Panc1 (cell line): Measurements from ENCODE around the gene FILIP1L. TPM values are rescaled to one million over a fixed set of nuclear protein-coding genes. Genes with fewer than 3 reads are reported as not detected.

Source experiments
- ATAC-seq: fragments of 200-7000 bp; cut with Tn5 transposase; 2 replicates; pipeline ENCODE4 v1.9.1; 2020; ENCODE audit warnings: mild to moderate bottlenecking, moderate library complexity
- BruUV-seq: library from RNA; stranded (reverse); fragments of 400-500 nt; replicated peaks from 2 replicates; lab custom pipeline; 2021; lab: Mats Ljungman, UMichigan
- CTCF ChIA-PET: fragments of 300-600 bp; sonication (Branson Sonifier 250); formaldehyde crosslinking; loops from one replicate; lab custom pipeline; 2022; ENCODE audit warnings: antibody characterized with exemption; lab: Charles Lee
- POLR2A ChIA-PET: fragments of 300-600 bp; sonication (Branson Sonifier 250); formaldehyde crosslinking; loops from one replicate; lab custom pipeline; 2022; ENCODE audit warnings: antibody characterized with exemption; lab: Charles Lee
- DNase-seq: peaks from one replicate; pipeline ENCODE4 v3.0.0-alpha.2; 2010; ENCODE audit warnings: low read depth, low spot score
- H3K27ac ChIP-seq: 2 replicates; pipeline ENCODE4 v1.5.1; 2011; ENCODE audit warnings: mild to moderate bottlenecking, low read length, inconsistent platforms
- H3K27me3 ChIP-seq: fragments of 200-500 bp; sonication (Bioruptor generic); 2 replicates; pipeline ENCODE4 v1.6.0; 2014; ENCODE audit warnings: low read length, inconsistent platforms; ENCODE audit not compliant: control insufficient read depth, insufficient read depth
- H3K36me3 ChIP-seq: fragments of 200-500 bp; sonication (Bioruptor generic); 2 replicates; pipeline ENCODE4 v1.5.1; 2014; ENCODE audit warnings: inconsistent platforms, mild to moderate bottlenecking, low read length, moderate library complexity; ENCODE audit not compliant: control insufficient read depth, insufficient read depth
- H3K4me1 ChIP-seq: 2 replicates; pipeline ENCODE4 v1.5.1; 2011; ENCODE audit warnings: inconsistent platforms, mild to moderate bottlenecking, low read length, moderate library complexity; ENCODE audit not compliant: control insufficient read depth, insufficient read depth
- H3K4me3 ChIP-seq, 2 experiments: 2 replicates each; pipeline ENCODE4 v1.5.1; 2011 to 2012; ENCODE audit warnings: low read depth in 2 of 2, low read length in 2 of 2, mild to moderate bottlenecking in 2 of 2, inconsistent platforms in 1 of 2, moderate library complexity in 1 of 2
- H3K9me3 ChIP-seq: fragments of 200-500 bp; sonication (Bioruptor generic); 2 replicates; pipeline ENCODE4 v1.5.1; 2014; ENCODE audit warnings: low read depth, mild to moderate bottlenecking, inconsistent platforms, low read length, moderate library complexity; ENCODE audit not compliant: control insufficient read depth, insufficient read depth
- POLR2AphosphoS5 ChIP-seq: IDR thresholded peaks from 2 replicates; pipeline ENCODE4 v1.6.1; 2012; ENCODE audit warnings: mild to moderate bottlenecking, low read depth, low read length, moderate library complexity
- SIN3A ChIP-seq: IDR thresholded peaks from 2 replicates; pipeline ENCODE4 v1.6.1; 2012; ENCODE audit warnings: low read depth, mild to moderate bottlenecking, low read length, moderate library complexity, borderline replicate concordance; ENCODE audit not compliant: insufficient read depth
- TCF7L2 ChIP-seq: IDR thresholded peaks from 2 replicates; pipeline ENCODE4 v1.6.1; 2011; ENCODE audit warnings: mild to moderate bottlenecking, low read depth, low read length, inconsistent platforms
- in situ Hi-C: cut with HindIII; loops from 2 replicates; pipeline ENCODE4 v1.10.0; 2016; ENCODE audit warnings: low sequenced_read_pairs, low pct_unique_long_range_greater_than_20kb
- intact Hi-C: fragments of 100-400 bp; cut with micrococcal nuclease; formaldehyde crosslinking; loops from one replicate; pipeline ENCODE4 v1.10.0; 2022; ENCODE audit not compliant: unreplicated experiment
- total RNA-seq: library from RNA; stranded (reverse); gene quantifications from one replicate; pipeline ENCODE4 v1.2.1, GENCODE V29; 2021; ENCODE audit not compliant: unreplicated experiment
- TF ChIP-seq, protein P1 (sequence below), 2 experiments: IDR thresholded peaks; 2 replicates each; pipeline ENCODE4 v1.6.1; 2011 to 2012; ENCODE audit warnings: low read depth in 2 of 2, control low read depth in 1 of 2, low read length in 1 of 2, mild to moderate bottlenecking in 1 of 2, moderate library complexity in 1 of 2; ENCODE audit not compliant: insufficient read depth in 1 of 2
- TF ChIP-seq, protein P2 (sequence below): fragments of 450-650 bp; IDR thresholded peaks from 2 replicates; pipeline ENCODE4 v1.5.1; 2017; ENCODE audit warnings: mild to moderate bottlenecking

FILIP1L gene
- total RNA-seq, 1 experiment from 2014 or later = 3.2 TPM

DNA sequence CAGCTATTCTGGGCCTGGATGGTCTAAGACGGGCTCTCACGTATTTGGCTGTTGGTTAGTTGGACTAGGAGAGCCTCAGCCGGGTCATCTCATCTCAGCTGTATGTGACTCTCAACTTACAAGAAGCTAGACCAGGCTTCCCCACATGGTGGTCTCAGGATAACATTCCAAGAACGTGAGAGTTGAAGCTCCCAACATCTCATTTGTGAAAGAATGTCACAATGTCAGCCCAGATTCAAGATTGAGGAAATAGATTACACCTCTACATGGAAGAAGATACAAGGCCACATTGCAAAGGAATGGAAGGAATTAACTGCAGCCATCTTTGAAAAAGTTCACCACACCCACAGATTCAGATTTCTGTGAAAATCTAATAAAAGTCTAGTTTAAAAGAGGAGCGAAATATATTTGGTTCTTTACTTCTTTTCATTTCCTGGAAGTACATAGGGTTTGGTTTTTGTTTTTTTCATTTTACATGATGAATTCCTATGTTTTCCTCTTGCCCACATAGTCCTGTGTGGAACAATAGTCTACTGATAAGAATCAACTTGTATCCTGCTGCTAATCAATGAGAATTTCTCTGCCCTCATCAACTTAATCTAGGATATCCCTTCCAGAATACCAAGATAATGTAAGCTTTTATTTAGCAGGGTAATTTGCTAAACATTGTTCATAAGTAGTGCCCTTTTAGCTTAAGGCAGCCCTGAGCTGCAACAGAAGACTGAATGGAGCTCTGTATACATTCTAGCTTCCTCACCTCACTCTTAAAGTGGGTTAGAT, 180.1 kb downstream of the FILIP1L start:
- ChIA-PET CTCF (no interaction called here), POLR2A (no interaction called here)
- H3K27me3 ChIP-seq = no peaks in the 10 kb centered on the region
- in situ Hi-C loops = no loop called here
- no peaks in the 10 kb centered on the region; the same call in 1 of the 2 replicates for H3K4me1 ChIP-seq
- TF ChIP-seq SIN3A = no peak
- no peak for TF ChIP-seq POLR2AphosphoS5
- TF ChIP-seq, protein P1, sequence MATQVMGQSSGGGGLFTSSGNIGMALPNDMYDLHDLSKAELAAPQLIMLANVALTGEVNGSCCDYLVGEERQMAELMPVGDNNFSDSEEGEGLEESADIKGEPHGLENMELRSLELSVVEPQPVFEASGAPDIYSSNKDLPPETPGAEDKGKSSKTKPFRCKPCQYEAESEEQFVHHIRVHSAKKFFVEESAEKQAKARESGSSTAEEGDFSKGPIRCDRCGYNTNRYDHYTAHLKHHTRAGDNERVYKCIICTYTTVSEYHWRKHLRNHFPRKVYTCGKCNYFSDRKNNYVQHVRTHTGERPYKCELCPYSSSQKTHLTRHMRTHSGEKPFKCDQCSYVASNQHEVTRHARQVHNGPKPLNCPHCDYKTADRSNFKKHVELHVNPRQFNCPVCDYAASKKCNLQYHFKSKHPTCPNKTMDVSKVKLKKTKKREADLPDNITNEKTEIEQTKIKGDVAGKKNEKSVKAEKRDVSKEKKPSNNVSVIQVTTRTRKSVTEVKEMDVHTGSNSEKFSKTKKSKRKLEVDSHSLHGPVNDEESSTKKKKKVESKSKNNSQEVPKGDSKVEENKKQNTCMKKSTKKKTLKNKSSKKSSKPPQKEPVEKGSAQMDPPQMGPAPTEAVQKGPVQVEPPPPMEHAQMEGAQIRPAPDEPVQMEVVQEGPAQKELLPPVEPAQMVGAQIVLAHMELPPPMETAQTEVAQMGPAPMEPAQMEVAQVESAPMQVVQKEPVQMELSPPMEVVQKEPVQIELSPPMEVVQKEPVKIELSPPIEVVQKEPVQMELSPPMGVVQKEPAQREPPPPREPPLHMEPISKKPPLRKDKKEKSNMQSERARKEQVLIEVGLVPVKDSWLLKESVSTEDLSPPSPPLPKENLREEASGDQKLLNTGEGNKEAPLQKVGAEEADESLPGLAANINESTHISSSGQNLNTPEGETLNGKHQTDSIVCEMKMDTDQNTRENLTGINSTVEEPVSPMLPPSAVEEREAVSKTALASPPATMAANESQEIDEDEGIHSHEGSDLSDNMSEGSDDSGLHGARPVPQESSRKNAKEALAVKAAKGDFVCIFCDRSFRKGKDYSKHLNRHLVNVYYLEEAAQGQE (IDR thresholded peaks at IDR 0.05; ENCODE audit: insufficient read depth in 1 of 2, low read depth in 2 of 2, low read length in 1 of 2) = no peak
- TF ChIP-seq, protein P2, sequence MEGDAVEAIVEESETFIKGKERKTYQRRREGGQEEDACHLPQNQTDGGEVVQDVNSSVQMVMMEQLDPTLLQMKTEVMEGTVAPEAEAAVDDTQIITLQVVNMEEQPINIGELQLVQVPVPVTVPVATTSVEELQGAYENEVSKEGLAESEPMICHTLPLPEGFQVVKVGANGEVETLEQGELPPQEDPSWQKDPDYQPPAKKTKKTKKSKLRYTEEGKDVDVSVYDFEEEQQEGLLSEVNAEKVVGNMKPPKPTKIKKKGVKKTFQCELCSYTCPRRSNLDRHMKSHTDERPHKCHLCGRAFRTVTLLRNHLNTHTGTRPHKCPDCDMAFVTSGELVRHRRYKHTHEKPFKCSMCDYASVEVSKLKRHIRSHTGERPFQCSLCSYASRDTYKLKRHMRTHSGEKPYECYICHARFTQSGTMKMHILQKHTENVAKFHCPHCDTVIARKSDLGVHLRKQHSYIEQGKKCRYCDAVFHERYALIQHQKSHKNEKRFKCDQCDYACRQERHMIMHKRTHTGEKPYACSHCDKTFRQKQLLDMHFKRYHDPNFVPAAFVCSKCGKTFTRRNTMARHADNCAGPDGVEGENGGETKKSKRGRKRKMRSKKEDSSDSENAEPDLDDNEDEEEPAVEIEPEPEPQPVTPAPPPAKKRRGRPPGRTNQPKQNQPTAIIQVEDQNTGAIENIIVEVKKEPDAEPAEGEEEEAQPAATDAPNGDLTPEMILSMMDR = no peak
- no peak for TF ChIP-seq TCF7L2
- intact Hi-C loops = no loop called here
- no peaks in the 10 kb centered on the region for H3K9me3 ChIP-seq
- no TSS peak for BruUV-seq
- H3K27ac ChIP-seq = no peak overlapping the region
- no peaks in the 10 kb centered on the region for H3K36me3 ChIP-seq
- H3K4me3 ChIP-seq = no peak overlapping the region
- ATAC-seq = no peak
- no peak for DNase-seq

- Histone ChIP-seq H3K4me1 (no peaks in the 10 kb centered on the region; the same call in 1 of the 2 replicates), H3K9me3 (no peaks in the 10 kb centered on the region), H3K27me3 (no peaks in the 10 kb centered on the region), H3K36me3 (no peaks in the 10 kb centered on the region), H3K4me3 (no peak overlapping the region), H3K27ac (no peak overlapping the region)
- in situ Hi-C loops = no loop called here
- BruUV-seq = no TSS peak
- intact Hi-C loops = no loop called here
- POLR2A ChIA-PET = no interaction called here
- ATAC-seq (no peak), DNase-seq (no peak)
- CTCF ChIA-PET = no interaction called here
- TF ChIP-seq TCF7L2 (no peak), SIN3A (no peak), POLR2AphosphoS5 (no peak)
- TF ChIP-seq, protein P1 (IDR thresholded peaks at IDR 0.05; ENCODE audit: insufficient read depth in 1 of 2, low read depth in 2 of 2, low read length in 1 of 2) = no peak
- TF ChIP-seq, protein P2 = no peak
Observed at GRCh38 chr3:99931059-99931458, 183.2 kb downstream of the FILIP1L start.
